HG03439 (cell line): ENCODE measurements around the gene GPNMB.
"Not testable (repeated sequence)": the region's sequence is repeated elsewhere in the genome, so short reads cannot be mapped to it uniquely, and the experiment has no call there.

Experiments used
- ATAC-seq: cut with Tn5 transposase; IDR thresholded peaks from one replicate; pipeline ENCODE4 v1.9.1; 2021; ENCODE audit warnings: mild to moderate bottlenecking, moderate library complexity; ENCODE audit not compliant: unreplicated experiment

Gene GPNMB

DNA sequence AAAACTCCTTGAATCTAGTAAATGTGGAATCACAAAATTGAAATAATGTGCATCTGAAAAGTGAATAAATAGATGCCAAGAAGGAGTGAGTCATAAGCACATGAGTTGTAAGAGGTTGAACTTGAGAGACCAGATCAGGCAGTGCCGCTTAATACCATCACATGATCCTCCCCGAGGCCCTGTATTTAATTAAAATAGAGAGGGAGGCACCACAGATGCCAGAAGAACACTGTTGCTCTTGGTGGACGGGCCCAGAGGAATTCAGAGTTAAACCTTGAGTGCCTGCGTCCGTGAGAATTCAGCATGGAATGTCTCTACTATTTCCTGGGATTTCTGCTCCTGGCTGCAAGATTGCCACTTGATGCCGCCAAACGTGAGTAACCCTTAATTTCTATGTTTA lies at the start of gene GPNMB:
Gene GPNMB (plus strand): TSS at position 221 of the 400 bp plus-strand sequence. CDS start 83 bp downstream, at position 304.
- ATAC-seq, result no peak

DNA sequence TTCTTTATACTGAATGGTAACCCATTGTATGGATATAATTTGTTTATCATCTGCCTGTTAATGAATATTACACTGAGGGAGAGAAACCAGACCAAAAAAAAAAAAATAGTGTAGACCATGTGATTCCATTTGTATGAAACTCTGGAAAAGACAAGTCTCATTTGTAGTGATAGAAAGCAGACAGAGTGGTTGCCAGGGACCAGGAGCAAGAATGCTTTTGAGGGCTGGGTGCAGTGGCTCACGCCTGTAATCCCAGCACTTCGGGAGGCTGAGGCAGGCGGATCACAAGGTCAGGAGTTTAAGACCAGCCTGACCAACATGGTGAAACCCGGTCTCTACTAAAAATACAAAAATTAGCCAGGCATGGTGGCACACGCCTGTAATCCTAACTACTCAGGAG lies 48.8 kb upstream of the GPNMB start:
- not testable (repeated sequence) for ATAC-seq

DNA sequence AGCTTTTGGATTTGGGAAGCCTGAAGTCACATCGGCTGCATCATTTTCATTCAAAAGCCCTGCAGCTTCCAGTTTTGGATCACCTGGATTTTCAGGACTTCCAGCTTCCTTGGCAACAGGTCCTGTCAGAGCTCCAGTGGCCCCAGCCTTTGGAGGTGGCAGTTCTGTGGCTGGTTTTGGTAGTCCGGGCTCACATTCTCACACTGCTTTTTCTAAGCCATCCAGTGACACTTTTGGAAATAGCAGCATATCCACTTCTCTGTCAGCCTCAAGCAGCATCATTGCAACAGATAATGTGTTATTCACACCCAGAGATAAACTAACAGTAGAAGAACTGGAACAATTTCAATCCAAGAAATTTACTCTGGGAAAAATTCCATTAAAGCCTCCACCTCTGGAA lies 46.2 kb upstream of the GPNMB start:
- ATAC-seq, result no peak

DNA sequence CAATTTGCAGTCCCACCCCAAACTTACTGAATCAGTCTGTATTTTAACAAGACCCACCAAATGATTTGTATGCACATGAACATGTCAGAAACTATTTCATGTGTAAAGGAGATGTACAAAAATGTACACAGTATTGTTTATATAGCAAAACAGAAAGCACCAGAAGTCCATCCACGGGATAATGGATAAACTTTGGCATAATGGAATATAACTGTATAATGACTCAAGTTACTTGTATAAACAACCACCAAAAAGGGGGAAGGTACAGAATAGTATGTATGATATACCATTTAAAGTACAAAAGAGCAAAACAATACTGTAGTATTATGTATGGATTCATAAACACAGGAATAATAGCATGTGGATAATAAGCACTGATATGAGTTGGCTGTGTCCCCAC lies 42.3 kb upstream of the GPNMB start:
- no peak for ATAC-seq

DNA sequence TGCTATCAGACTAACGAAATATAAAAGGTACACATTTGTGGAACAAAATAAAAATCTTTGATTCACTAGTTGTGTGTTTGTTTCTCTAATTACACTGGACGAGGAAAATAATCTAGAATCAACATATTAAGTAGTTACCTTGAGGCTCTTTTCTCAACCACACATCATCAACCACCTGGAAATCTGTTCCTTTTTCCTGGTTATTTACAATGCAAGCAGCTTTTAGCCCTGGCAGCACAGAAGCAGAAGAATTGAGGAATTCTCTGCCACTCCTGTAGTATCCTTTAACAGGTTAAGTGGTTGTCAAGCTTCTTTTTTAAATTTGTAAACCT lies 41.0 kb upstream of the GPNMB start:
- ATAC-seq, result no peak

DNA sequence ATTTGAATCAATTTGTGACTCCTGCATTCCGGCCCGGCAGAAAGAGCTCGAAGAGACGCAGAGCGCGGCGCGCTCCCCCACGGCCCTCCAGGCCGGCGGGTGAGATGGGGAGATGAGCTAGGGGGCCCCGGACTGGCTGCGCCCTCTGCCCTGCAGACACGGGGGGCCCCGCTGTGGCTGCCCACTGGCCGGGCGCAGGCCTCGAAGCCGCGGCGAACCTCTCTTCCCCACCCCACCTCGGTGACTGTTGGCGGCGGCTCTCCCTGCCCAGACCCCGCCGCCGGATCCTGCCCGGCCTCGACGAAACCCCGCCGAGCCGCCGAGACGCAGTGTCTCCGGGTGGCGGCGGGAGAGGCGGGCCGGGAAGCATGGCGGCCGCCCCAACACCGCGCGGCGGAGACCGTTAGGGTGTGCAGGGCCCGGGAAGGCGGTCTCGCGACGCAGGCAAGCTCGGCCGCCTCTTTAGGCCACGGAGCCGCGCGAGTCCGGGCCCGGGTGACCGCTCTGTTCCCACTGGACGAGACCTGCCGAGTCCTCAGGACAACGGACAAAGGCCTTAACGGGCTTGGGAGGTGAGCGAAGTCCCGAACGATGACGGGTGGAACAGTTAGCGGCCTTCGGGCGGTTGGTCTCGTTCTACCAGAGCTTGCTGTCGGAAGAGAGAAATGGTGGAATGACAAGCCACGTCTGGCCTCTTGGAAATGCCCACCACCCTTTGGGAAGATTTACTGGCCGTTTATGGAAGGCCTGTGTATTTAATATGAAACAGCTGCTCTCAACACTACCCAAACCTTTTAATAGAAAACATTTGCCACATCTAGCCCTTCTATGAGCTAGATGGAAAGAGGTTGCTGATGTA lies 40.4 kb upstream of the GPNMB start:
- ATAC-seq, result no peak

DNA sequence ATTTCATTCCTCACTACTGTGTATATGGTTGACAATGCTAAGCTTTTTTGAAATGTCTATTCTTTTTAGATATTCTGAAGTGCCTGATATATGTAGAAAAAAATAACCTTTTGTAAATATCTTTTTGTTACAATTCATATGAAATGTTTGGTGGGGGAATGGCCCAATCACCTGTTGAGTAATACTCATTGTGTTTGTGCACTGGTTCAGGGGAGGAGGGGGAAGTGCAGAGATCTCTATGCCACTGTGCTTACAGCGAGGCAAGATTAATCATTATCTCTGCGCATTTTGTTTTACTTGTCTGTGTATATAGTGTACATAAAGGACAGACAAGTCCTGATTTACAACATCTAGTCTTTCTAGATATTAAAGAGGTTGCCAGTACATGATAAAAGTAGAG lies 39.6 kb upstream of the GPNMB start:
- no peak for ATAC-seq

DNA sequence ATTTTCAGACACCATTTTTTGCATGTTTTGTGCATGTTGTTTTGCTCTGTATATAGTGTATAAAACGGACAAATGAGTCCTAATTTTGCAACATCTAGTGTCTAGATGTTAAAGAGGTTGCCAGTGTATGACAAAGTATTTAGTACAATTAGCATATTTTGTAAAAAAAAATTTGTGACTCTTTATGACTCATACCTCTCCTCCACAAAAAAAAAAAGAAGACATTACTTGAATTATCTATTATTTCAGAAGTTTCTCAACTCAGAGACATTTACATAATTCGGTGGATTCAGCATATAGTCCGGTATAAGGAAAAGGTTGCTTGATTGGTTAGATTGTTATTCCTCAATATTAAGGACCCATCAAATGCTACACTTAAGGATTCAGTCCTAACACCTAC lies 38.7 kb upstream of the GPNMB start:
- no peak for ATAC-seq

DNA sequence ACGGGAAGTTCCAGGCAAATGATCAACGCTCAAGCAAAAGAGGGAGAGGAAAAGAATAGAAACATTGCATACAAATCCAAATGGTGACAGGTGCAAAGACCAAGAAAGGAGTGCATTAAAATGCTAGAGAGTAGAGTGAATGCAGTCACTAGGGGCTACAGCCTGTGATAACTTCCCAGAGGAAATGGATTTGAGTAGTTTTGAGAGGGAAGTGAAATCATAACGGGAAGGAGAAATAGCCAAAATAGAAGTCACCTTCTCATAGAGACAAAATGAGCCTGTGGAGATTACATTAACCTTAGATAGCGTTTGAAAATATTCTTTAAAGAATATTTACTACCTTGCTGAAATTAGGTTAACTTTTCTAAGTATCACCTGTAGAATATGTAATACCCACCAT lies 38.3 kb upstream of the GPNMB start:
- ATAC-seq, result no peak

DNA sequence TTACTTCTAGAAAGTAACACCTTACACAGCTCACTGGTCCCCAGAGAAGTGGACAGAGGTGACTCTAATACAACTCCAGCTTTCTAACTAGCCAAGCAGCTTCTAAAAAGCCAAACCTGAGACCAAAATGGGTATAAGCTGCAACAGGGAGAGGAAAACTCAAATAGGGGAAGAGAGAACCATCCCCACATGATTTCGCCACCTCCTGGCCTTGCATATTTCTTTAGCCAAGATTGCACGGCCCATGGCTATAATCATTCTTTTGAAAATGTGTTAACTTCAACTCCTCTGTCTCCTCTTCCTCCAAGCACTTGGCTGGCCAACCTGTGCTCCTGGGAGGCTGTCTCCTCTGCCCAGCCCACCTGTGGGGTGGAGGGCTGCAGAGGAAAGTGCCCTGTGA lies 36.1 kb upstream of the GPNMB start:
- no peak for ATAC-seq

DNA sequence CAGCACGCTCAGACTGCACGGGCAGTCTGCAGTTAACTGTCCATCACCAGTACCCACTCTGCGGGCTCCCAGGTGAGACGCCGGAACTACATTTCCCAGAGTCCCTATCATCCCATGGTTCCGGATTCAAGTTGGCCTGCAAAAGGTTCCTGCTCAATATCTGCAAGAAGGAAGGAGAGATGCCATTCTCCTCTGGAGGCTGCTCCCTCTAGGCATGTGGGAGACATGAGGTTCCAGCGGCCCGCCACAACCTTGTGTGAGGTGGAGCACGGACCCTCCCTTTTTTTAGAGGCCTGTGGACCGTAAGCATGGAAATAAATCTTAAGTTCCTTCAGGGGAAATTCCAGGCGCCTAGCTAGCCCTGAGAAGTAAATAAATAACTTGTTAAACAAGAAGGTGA lies 35.0 kb upstream of the GPNMB start:
- no peak for ATAC-seq

DNA sequence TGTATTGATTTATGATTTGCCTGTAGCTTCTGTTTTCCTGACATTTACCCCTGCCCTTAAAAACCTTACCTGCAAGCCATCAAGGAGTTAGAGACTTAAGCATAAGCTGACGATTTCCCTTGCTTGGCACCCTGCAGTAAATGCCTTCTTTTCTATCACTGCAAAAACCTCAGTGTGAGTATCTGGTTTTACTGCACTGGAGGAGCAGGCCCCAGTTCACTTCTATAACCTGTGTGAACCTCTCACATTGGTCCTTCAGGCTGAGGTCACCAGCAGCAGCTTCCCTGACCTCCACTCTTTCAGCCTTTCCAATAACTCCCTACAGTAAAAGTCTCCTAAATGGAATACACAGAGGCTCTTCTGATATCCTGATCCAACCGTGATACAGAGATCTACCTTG lies 34.2 kb upstream of the GPNMB start:
- no peak for ATAC-seq

DNA sequence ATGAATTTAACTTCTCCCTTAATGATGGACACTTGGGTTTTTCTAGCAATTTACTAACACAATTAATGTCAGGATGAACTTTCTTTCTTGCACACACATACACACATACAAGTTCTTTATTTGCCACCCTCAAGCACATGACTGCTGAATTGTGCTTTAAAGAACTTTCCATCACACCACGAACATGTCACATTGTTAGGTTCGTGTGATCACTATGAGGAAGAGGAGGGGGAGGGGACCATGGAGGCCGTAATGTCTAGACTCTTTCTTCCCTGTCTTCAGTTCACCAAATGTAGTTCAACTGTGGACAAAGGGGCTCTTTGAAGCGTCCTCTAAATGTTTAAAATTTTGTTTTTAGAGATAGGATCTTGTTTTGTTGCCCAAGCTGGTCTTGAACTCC lies 33.7 kb upstream of the GPNMB start:
- no peak for ATAC-seq

DNA sequence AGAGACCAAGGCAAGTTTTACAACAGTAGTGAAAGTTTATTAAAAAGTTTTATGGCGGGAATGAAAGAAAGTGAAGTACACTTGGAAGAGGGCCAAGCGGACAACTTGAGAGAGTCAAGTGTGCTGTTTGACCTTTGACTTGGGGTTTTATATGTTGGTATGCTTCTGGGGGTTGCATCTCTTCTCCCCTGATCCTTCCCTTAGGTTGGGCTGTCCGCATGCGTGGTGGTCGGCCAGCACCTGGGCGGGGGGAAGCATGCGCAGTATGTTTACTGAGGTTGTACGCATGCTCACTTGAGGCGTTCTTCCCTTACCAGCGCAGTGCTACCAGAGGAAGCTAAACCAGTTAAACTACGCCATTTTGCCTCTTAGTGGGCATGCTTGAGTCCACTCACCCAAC lies 32.8 kb upstream of the GPNMB start:
- ATAC-seq, result no peak

DNA sequence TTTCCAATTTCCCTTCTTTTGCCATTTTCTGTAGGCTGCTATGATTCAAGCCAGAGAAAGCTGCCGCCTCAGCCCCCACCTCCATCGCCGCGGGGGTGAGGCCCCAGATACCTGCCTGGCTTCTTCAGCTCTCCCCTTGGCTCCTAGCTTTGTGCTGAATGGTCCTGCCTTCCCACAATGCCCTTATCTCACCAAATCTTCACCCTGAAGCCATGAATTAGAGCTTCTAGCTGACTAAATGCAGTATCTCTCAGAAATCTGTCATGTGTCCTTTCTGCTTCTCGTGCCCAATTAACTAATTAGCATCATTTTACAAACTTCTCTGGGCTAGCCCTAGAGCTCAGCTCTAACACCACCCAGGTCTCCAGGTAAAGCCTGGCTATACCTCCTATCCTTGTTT lies 32.2 kb upstream of the GPNMB start:
- no peak for ATAC-seq

DNA sequence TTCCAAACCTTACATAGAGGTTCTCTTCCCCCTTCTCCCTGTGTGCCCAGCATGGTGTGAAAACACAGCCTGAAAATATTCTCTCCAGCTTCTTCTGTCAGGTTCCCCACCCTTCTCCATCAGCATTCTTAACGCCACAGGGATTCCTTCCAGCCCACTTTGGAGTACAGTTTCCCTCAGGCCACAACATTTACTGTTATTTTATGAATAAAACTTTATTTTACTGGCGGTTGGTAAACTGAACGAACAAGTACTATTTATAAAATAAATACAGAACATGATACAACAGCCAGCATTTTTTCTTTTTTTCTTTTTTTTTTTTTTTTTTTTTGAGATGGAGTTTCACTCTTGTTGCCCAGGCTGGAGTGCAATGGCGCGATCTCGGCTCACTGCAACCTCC lies 31.6 kb upstream of the GPNMB start:
- ATAC-seq, result no peak

DNA sequence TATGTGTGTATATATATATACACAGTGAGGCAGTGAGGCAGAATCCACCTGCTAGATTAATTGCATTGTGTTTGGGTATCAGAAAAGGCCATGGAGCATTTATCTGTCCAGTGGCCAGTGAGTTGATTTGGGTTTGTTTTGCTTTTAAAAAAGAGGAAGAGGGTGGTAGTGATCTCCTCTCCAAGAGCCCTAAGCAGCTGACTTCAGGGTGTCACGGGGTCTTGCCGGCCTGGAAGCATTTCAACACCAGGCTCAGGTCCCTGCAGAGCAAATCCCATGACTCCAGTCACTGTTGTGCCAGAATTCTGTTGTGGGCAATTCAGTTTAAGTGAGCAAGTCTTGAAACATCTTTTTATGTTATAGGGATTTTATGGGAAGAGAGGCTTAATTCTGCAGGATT lies 30.6 kb upstream of the GPNMB start:
- no peak for ATAC-seq

DNA sequence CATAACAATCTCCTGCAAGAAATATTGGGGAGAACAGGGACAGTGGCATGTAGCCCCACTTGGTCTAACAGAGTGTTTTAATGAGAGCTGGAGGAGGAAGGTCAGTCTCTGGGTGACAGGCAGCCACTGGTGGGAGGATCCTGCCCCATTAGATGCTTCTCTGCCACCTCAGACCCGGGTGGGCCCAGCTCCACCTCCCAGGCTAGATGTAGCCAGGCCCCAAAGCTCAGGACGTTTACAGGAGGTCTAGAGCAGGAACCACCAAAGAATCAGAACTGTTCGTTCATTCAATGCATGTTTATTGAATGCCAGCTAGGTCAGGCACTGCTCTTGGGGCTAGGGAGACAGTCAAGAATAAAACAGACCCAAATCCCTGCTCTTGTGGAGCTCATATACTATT lies 28.4 kb upstream of the GPNMB start:
- no peak for ATAC-seq

DNA sequence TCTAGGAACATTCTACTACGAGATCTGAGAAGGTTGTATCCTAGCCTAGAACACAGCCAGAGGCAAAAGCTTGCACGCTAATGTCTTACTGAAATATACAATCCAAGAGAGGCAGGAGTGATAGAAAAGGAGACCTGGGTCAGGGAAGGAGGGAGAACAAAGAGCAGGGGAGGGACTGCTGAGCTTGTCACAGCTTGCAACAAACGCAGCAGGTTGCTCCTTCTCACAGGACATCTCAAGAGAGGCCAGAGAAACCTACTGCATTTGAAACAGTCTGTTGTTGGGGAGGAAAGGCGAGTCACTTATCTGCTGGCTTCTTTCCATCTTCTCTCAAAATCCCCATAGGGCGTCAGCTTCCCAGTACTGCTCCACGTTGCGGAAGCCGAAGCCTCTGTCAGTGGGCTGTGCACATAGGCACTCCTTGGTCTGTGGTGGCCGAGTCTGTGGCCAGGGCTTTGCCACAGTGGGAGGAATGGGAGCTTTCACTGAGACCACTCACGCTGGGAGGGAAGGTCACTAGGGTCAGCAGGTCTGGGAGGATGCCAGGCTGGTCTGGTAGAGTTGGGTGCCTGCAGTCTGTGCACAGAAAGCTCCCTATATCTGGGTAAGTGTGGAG lies 25.8 kb upstream of the GPNMB start:
- no peak for ATAC-seq

DNA sequence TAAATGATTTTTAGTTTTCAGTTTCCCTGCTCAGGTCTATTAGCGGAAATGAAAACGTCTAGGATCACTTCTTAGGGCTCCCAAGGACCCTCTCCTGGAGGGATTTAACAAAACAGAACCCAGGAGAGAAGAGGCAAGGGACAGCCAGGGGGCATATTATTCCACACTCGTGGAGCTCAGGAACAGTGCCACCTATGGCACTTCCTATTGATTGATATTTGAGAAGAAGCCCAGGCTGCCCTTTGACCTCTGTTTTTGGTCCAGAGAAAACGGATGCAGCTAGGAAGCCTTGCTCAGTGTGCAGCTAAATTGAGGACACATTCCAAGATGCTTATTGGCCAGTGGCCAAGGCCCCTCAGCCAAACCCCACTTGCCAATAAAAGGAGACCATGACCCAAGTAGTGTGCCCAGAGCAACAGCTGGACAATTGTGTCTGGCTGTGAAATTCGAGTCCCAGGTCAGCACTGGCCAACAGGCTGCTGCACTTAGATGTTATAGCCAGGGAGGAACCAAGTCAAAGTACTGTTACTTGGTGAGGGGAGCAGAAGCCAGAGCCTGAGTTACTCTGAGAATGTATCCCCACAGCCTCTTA lies 24.0 kb upstream of the GPNMB start:
- no peak for ATAC-seq

DNA sequence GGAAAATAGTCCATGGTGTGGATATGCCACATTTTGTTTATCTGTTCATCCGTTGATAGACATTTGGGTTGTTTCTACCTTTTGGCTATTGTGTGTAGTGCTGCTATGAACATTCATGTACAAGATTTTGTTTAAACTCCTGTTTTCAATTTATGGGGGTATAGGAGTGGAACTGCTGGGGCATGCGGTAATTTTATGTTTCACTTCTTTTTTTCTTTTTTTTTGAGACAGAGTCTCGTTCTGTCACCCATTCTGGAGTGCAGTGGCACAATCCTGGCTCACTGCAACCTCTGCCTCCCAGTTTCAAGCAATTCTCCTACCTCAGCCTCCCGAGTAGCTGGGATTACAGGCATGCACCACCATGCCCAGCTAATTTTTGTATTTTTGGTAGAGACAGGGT lies 22.2 kb upstream of the GPNMB start:
- ATAC-seq, result not testable (repeated sequence)

DNA sequence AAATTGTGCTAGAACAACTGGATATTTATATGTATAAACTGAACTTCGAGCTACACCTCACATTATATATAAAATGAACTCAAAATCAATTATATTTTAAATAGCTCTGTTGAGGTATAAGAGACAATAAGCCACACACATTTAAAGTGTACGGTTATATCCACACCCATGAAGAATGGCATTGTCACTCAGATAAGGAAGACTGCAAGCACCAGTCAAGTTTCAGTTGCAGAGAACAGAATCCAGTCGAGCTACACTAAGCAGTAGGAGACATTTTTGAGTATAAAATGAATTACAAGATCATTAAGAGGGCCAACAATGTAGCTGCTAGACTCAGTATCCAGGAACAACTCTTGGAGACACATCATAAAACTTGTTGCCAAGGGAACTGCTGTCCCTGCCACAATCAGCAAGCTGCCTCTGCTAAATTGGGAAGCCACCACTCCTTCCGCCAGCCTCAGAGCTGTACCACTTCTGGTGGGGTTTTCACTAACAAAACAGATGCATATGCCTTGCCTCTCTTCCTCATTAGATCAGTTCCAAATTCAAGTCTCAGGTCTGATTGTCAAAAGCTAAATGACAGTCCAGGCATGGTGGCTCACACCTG lies 19.6 kb upstream of the GPNMB start:
- ATAC-seq, result no peak
